Activated naive CD8-positive, alpha-beta T cell treated with anti-CD3 and anti-CD28 coated beads, Interleukin-2, amount 10 ng/mL, durations not matched to agents 7 days and 5 days (primary cell): ENCODE results near the gene BAZ1A. TPM values are rescaled to one million over a fixed set of nuclear protein-coding genes. Genes with fewer than 3 reads are reported as not detected.
"Not testable (repeated sequence)": the region's sequence is repeated elsewhere in the genome, so short reads cannot be mapped to it uniquely, and the experiment has no call there.

Experiments
- ATAC-seq: fragments of 150-1000 bp; cut with Tn5 transposase; one replicate; pipeline ENCODE4 v1.10.0; 2021; ENCODE audit warnings: low read depth, moderate library complexity
- POLR2A ChIA-PET: fragments of 350-600 bp; sonication (Branson Sonifier 250); formaldehyde crosslinking; loops from one replicate; lab custom pipeline; 2021; ENCODE audit warnings: antibody characterized with exemption; lab: Charles Lee
- DNase-seq: peaks from one replicate; pipeline ENCODE4 v3.0.0; 2021
- H3K27ac Mint-ChIP-seq: one replicate; pipeline ENCODE4 v1.8.0; 2022; ENCODE audit warnings: mild to moderate bottlenecking, mixed read lengths
- H3K27me3 Mint-ChIP-seq: one replicate; pipeline ENCODE4 v1.8.0; 2022; ENCODE audit warnings: mild to moderate bottlenecking, moderate library complexity, mixed read lengths
- H3K36me3 Mint-ChIP-seq: one replicate; pipeline ENCODE4 v1.8.0; 2021; ENCODE audit warnings: mild to moderate bottlenecking, mixed read lengths
- H3K4me1 Mint-ChIP-seq: one replicate; pipeline ENCODE4 v1.8.0; 2021; ENCODE audit warnings: mixed read lengths
- H3K4me3 Mint-ChIP-seq: one replicate; pipeline ENCODE4 v1.8.0; 2022; ENCODE audit warnings: mild to moderate bottlenecking, moderate library complexity, mixed read lengths
- H3K9me3 Mint-ChIP-seq: one replicate; pipeline ENCODE4 v1.8.0; 2021; ENCODE audit warnings: mixed read lengths
- total RNA-seq, 2 experiments: library from RNA; stranded (reverse); gene quantifications; one replicate each; pipeline ENCODE4 v1.2.3, GENCODE V29; 2021

Gene BAZ1A
- total RNA-seq, 2 experiments from 2014 or later = 46.1 to 51.8 TPM

GRCh38 chr14:34754687-34755086, 120.5 kb downstream of the BAZ1A start:
- ATAC-seq (no peak), DNase-seq (no peak)
- Mint-ChIP-seq H3K9me3 (no peaks in the 10 kb centered on the region), H3K4me1 (no peaks in the 10 kb centered on the region), H3K27ac (no peak overlapping the region), H3K27me3 (no peaks in the 10 kb centered on the region), H3K36me3 (peaks cover 24% of the 10 kb centered on the region), H3K4me3 (no peak overlapping the region)
- POLR2A ChIA-PET = no interaction called here

GRCh38 chr14:34750670-34751069, 124.5 kb downstream of the BAZ1A start:
- no peaks in the 10 kb centered on the region for H3K9me3 Mint-ChIP-seq
- H3K36me3 Mint-ChIP-seq = peaks cover 15% of the 10 kb centered on the region
- H3K27me3 Mint-ChIP-seq = peaks cover 3% of the 10 kb centered on the region
- DNase-seq (no peak), ATAC-seq (no peak)
- H3K4me3 Mint-ChIP-seq = no peak overlapping the region
- POLR2A ChIA-PET = no interaction called here
- no peak overlapping the region for H3K27ac Mint-ChIP-seq
- H3K4me1 Mint-ChIP-seq = no peaks in the 10 kb centered on the region

GRCh38 chr14:34750233-34750632, 124.9 kb downstream of the BAZ1A start:
- H3K27me3 Mint-ChIP-seq = peaks cover 3% of the 10 kb centered on the region
- peaks cover 13% of the 10 kb centered on the region for H3K36me3 Mint-ChIP-seq
- no peaks in the 10 kb centered on the region for H3K9me3 Mint-ChIP-seq
- no peak overlapping the region for H3K4me3 Mint-ChIP-seq
- POLR2A ChIA-PET = no interaction called here
- H3K4me1 Mint-ChIP-seq = no peaks in the 10 kb centered on the region
- ATAC-seq (no peak), DNase-seq (no peak)
- no peak overlapping the region for H3K27ac Mint-ChIP-seq

GRCh38 chr14:34749408-34749807, 125.8 kb downstream of the BAZ1A start:
- Mint-ChIP-seq H3K4me3 (no peak overlapping the region), H3K27ac (no peak overlapping the region), H3K9me3 (no peaks in the 10 kb centered on the region), H3K4me1 (no peaks in the 10 kb centered on the region), H3K36me3 (peaks cover 13% of the 10 kb centered on the region), H3K27me3 (peaks cover 3% of the 10 kb centered on the region)
- no peak for ATAC-seq
- DNase-seq = no peak
- POLR2A ChIA-PET = no interaction called here

- peaks cover 13% of the 10 kb centered on the region for H3K4me1 Mint-ChIP-seq
- H3K36me3 Mint-ChIP-seq = no peaks in the 10 kb centered on the region
- ATAC-seq = no peak
- no peak overlapping the region for H3K4me3 Mint-ChIP-seq
- POLR2A ChIA-PET = no interaction called here
- peaks cover 2% of the 10 kb centered on the region for H3K9me3 Mint-ChIP-seq
- no peak for DNase-seq
- peaks cover 16% of the 10 kb centered on the region for H3K27me3 Mint-ChIP-seq
- H3K27ac Mint-ChIP-seq = peak overlapping the region; percentile 55
These were observed 132.7 kb downstream of the BAZ1A start for GRCh38 chr14:34742270-34743115.

GRCh38 chr14:34741840-34742239, 133.3 kb downstream of the BAZ1A start:
- POLR2A ChIA-PET = no interaction called here
- DNase-seq (no peak), ATAC-seq (peak; percentile 80)
- Mint-ChIP-seq H3K27me3 (peaks cover 16% of the 10 kb centered on the region), H3K9me3 (peaks cover 2% of the 10 kb centered on the region), H3K36me3 (no peaks in the 10 kb centered on the region), H3K4me3 (peak overlapping the region; percentile 20), H3K4me1 (peaks cover 13% of the 10 kb centered on the region), H3K27ac (peak overlapping the region; percentile 1)

- H3K27ac Mint-ChIP-seq, H3K36me3 Mint-ChIP-seq, POLR2A ChIA-PET, H3K4me3 Mint-ChIP-seq, ATAC-seq, DNase-seq, H3K9me3 Mint-ChIP-seq: not testable (repeated sequence)
- H3K27me3 Mint-ChIP-seq = peaks cover 13% of the 10 kb centered on the region
- H3K4me1 Mint-ChIP-seq = peaks cover 13% of the 10 kb centered on the region
These were observed 135.0 kb downstream of the BAZ1A start for GRCh38 chr14:34740139-34740538.

- H3K36me3 Mint-ChIP-seq, ATAC-seq, DNase-seq, POLR2A ChIA-PET, H3K4me1 Mint-ChIP-seq, H3K4me3 Mint-ChIP-seq, H3K9me3 Mint-ChIP-seq: not testable (repeated sequence)
- Mint-ChIP-seq H3K27ac (peak overlapping the region; percentile 30), H3K27me3 (peaks cover 15% of the 10 kb centered on the region)
These were observed 138.1 kb downstream of the BAZ1A start for GRCh38 chr14:34737079-34737478.

GRCh38 chr14:34733245-34733644, 141.9 kb downstream of the BAZ1A start:
- Mint-ChIP-seq H3K27ac (no peak overlapping the region), H3K4me3 (no peak overlapping the region), H3K9me3 (no peaks in the 10 kb centered on the region), H3K27me3 (peaks cover 11% of the 10 kb centered on the region), H3K36me3 (no peaks in the 10 kb centered on the region), H3K4me1 (no peaks in the 10 kb centered on the region)
- POLR2A ChIA-PET = no interaction called here
- no peak for DNase-seq
- ATAC-seq = no peak

- Mint-ChIP-seq H3K36me3 (no peaks in the 10 kb centered on the region), H3K4me3 (no peak overlapping the region), H3K9me3 (no peaks in the 10 kb centered on the region), H3K27me3 (peaks cover 7% of the 10 kb centered on the region), H3K27ac (no peak overlapping the region), H3K4me1 (no peaks in the 10 kb centered on the region)
- no peak for ATAC-seq
- DNase-seq = no peak
- POLR2A ChIA-PET = no interaction called here
These were observed 142.4 kb downstream of the BAZ1A start for GRCh38 chr14:34732802-34733201.

GRCh38 chr14:34723867-34724266, 151.3 kb downstream of the BAZ1A start:
- H3K36me3 Mint-ChIP-seq = no peaks in the 10 kb centered on the region
- H3K27me3 Mint-ChIP-seq = peaks cover 16% of the 10 kb centered on the region
- H3K4me1 Mint-ChIP-seq = no peaks in the 10 kb centered on the region
- H3K4me3 Mint-ChIP-seq = no peak overlapping the region
- POLR2A ChIA-PET = no interaction called here
- H3K9me3 Mint-ChIP-seq = no peaks in the 10 kb centered on the region
- DNase-seq = no peak
- no peak overlapping the region for H3K27ac Mint-ChIP-seq
- no peak for ATAC-seq

- ATAC-seq = peak; percentile 50
- no peak for DNase-seq
- no peak overlapping the region for H3K27ac Mint-ChIP-seq
- no peaks in the 10 kb centered on the region for H3K4me1 Mint-ChIP-seq
- H3K9me3 Mint-ChIP-seq = no peaks in the 10 kb centered on the region
- H3K27me3 Mint-ChIP-seq = peaks cover 16% of the 10 kb centered on the region
- H3K36me3 Mint-ChIP-seq = no peaks in the 10 kb centered on the region
- no peak overlapping the region for H3K4me3 Mint-ChIP-seq
- POLR2A ChIA-PET = interaction anchor here (0.6 to 0.9 kb wide), 2 partner anchors 50 to 168 kb away, joined by 3 read pairs; no protein-coding TSS in a partner anchor
These were observed 152.2 kb downstream of the BAZ1A start for GRCh38 chr14:34722723-34723545.

- Mint-ChIP-seq H3K36me3 (no peaks in the 10 kb centered on the region), H3K4me1 (no peaks in the 10 kb centered on the region), H3K4me3 (no peak overlapping the region), H3K27me3 (peaks cover 20% of the 10 kb centered on the region), H3K9me3 (no peaks in the 10 kb centered on the region), H3K27ac (no peak overlapping the region)
- ATAC-seq = no peak
- POLR2A ChIA-PET = no interaction called here
- DNase-seq = no peak
These were observed 154.0 kb downstream of the BAZ1A start for GRCh38 chr14:34721129-34721528.
